Neural progenitor cell (in vitro differentiated cells): ENCODE data around the gene ARHGEF2.

Experiments used
- EZH2 ChIP-seq: fragments of 200-600 bp; sonication (generic); IDR thresholded peaks from 2 replicates; pipeline ENCODE4 v1.6.1; 2017; ENCODE audit warnings: antibody characterized with exemption, mild to moderate bottlenecking, moderate library complexity
- TF ChIP-seq, protein P1 (sequence below): fragments of 200-600 bp; sonication (generic); IDR thresholded peaks from 2 replicates; pipeline ENCODE4 v1.5.1; 2017; ENCODE audit warnings: antibody characterized with exemption, mild to moderate bottlenecking

DNA sequence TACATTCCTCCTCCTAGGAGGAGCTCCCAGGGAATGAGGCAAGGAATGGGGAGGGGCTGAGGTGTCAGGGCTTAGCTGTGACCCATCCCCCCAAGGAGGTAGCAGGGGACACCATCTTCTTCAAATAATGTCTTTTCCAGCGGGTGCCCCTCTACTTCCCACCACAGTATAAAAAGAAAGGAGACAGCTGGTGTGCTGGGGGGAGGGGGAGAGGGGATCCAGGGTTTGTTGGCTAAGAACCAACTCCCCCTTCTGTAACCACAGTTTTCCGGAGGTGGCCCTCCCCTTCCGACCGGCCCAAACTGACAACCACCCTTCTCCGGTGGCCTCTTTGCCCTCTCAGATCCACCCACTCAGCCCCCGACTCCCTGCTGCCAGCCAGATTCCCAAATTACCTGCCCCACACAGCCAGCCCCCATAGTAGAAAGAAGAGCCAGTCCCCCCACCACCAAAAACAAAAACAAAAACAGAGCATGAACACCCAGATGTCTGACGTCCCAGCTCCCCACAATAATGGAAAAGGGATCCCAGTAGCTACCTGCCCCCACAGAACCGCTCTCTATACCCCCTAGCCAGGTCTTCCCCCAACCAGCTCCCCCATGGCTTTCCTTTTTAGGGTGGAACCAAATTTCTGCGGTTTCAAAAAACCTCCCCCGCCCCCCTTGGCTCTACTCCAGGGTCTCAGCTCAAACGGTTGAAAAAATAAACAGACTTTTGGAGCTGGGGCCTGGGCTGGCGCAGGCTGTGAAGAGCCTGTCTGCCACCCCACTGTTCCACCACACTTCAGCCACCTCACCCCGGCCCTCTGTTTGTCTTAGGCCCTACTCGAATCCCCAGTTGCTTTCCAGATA is 2.1 kb downstream of the ARHGEF2 start:
- TF ChIP-seq EZH2: no peak
- TF ChIP-seq, protein P1, sequence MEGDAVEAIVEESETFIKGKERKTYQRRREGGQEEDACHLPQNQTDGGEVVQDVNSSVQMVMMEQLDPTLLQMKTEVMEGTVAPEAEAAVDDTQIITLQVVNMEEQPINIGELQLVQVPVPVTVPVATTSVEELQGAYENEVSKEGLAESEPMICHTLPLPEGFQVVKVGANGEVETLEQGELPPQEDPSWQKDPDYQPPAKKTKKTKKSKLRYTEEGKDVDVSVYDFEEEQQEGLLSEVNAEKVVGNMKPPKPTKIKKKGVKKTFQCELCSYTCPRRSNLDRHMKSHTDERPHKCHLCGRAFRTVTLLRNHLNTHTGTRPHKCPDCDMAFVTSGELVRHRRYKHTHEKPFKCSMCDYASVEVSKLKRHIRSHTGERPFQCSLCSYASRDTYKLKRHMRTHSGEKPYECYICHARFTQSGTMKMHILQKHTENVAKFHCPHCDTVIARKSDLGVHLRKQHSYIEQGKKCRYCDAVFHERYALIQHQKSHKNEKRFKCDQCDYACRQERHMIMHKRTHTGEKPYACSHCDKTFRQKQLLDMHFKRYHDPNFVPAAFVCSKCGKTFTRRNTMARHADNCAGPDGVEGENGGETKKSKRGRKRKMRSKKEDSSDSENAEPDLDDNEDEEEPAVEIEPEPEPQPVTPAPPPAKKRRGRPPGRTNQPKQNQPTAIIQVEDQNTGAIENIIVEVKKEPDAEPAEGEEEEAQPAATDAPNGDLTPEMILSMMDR: no peak
